Measurements from ENCODE around the gene TCEA3.

Gene TCEA3

DNA sequence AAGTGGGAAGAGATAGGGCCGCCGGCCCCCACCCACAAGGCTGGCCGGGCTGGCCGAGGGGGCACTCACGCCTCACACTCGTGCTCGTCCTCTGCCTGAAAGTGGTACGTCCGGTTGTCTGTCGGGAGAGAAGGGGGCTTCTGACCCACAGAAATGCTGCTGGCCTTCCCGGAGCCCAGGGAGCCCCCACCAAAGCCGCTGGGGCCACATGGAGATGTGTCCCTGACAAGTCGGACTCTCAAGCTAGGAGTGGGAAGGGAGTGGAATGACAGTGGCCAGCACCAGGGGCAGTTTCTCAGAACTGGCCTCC, 12.8 kb upstream of the TCEA3 start:
- no peak for TF ChIP-seq ZFX (IDR thresholded peaks at IDR 0.05)
- TF ChIP-seq, protein P1, sequence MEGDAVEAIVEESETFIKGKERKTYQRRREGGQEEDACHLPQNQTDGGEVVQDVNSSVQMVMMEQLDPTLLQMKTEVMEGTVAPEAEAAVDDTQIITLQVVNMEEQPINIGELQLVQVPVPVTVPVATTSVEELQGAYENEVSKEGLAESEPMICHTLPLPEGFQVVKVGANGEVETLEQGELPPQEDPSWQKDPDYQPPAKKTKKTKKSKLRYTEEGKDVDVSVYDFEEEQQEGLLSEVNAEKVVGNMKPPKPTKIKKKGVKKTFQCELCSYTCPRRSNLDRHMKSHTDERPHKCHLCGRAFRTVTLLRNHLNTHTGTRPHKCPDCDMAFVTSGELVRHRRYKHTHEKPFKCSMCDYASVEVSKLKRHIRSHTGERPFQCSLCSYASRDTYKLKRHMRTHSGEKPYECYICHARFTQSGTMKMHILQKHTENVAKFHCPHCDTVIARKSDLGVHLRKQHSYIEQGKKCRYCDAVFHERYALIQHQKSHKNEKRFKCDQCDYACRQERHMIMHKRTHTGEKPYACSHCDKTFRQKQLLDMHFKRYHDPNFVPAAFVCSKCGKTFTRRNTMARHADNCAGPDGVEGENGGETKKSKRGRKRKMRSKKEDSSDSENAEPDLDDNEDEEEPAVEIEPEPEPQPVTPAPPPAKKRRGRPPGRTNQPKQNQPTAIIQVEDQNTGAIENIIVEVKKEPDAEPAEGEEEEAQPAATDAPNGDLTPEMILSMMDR (conservative IDR thresholded peaks at IDR 0.05), result no peak
- no peak overlapping the region for H3K27ac ChIP-seq

- no peak overlapping the region for H3K27ac ChIP-seq
- TF ChIP-seq, protein P1 (conservative IDR thresholded peaks at IDR 0.05), result no peak
- no peak for TF ChIP-seq ZFX (IDR thresholded peaks at IDR 0.05)
These were observed 12.2 kb upstream of the TCEA3 start for GRCh38 chr1:23436520-23437354.

DNA sequence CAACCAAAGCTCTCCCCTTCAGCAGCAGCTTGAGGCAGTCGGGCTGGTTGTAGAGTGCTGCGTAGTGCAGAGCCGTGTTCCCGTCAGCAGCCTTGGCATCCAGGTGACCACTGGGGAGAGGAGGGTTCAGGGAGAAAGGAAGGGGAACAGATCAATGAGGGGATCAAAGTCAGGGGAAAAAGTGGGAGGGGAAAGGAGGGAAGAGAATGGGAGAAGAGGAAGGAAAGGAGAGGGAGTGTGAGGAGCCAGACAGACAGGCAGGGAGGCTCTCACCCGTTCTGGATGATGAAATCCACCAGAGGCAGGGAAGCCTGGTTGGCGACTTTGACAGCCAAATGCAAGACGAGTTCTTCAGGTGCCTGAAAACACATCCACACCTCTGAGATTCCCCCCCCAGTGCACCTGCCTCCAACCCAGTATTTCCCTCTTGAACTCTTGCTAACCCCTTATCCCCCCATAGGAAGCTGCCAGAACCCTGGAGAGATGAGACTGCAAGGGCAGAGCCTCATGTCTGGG, 9.8 kb upstream of the TCEA3 start:
- no peak overlapping the region for H3K27ac ChIP-seq
- TF ChIP-seq ZFX (IDR thresholded peaks at IDR 0.05), result no peak
- TF ChIP-seq, protein P1 (conservative IDR thresholded peaks at IDR 0.05), result no peak

GRCh38 chr1:23433122-23433521, 8.6 kb upstream of the TCEA3 start:
- TF ChIP-seq, protein P1 (conservative IDR thresholded peaks at IDR 0.05), result no peak
- TF ChIP-seq ZFX (IDR thresholded peaks at IDR 0.05), result no peak
- no peak overlapping the region for H3K27ac ChIP-seq

DNA sequence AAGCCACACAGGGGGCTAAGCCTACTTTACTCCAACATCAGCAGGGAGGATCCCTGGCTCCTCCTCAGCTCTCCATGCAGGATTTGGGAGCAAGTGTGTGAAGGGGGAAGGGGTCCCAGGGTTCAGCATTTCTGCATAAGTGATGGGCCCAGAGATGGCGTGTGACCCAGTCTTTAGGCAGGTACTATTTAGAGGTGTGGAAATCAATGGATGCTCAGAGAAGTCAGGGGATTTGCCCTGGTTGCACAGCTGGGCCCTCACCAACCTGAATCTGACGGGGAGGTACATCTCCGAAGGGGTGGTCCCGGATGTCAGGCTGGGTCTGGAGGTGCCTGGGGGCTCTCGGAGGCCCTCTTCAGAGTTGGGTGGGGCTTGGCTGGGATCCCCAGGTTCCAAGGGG, 6.9 kb upstream of the TCEA3 start:
- H3K27ac ChIP-seq, result no peak overlapping the region
- TF ChIP-seq, protein P1 (conservative IDR thresholded peaks at IDR 0.05), result no peak
- no peak for TF ChIP-seq ZFX (IDR thresholded peaks at IDR 0.05)

DNA sequence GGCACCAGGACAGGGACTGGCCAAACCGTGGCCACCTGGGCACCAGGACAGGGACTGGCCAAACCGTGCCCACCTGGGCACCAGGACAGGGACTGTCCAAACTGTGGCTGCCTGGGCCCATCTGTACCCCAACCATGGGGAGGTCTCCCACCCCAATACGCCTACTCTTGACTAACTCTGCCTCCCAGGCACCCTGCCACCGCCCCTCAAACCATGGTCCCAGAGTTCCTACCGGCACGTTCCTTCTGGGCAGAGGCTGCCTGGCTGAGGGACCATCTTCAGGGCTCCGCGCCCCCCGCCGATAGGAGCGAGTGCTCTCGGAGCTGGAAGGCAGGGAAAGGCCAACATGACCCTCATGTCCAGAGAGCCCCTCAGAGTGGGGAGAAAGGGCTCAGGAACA, 6.3 kb upstream of the TCEA3 start:
- no peak overlapping the region for H3K27ac ChIP-seq
- TF ChIP-seq, protein P1 (conservative IDR thresholded peaks at IDR 0.05), result no peak
- no peak for TF ChIP-seq ZFX (IDR thresholded peaks at IDR 0.05)

GRCh38 chr1:23428136-23428905, 3.8 kb upstream of the TCEA3 start:
- no peak for TF ChIP-seq ZFX (IDR thresholded peaks at IDR 0.05)
- TF ChIP-seq, protein P1 (conservative IDR thresholded peaks at IDR 0.05), result no peak
- H3K27ac ChIP-seq, result no peak overlapping the region
